ENCODE data around the gene HES3.

HES3 gene

GRCh38 chr1:6260433-6260934 is 16.5 kb downstream of the HES3 start:
- in situ Hi-C loops (cut with MboI; ENCODE audit: low sequenced_read_pairs) = no loop called here

DNA sequence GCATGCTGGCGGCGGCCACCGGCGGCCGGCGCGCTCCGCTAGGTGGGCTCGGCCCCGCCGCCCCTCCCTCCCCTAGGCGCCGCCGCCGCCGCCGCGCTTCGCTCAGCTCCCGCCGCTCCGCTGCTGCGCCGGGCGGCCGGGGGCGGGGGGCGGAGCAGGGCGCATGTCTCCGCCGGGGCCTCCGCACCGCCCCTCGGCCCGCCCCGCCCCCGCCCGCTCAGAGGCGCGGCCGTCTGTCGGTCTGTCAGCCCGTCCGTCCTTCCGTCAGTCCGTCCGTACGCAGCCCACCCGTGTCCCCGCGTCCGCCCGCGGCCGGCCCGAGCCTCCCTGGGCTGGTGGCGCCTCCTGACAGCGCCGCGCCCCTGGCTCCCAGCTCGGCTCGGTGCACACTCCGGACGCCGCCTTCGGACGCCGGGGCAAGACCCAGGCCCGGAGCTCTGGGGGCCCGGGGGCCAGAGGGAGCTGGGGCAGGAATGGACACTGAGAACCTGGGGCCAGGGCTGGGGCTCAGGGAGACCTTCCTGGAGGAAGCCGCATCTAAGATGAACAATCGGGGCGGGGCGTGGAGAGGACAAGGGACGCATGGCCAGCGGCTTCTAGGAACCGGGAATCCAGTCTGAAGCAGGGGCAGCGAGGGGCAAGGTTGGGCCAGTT is 17.1 kb downstream of the HES3 start, which contains the start of gene GPR153:
TSS of gene GPR153 (minus strand) at position 138 of the 654 bp plus-strand sequence. CDS start 6,193 bp downstream, outside the sequence.
- in situ Hi-C loops (cut with MboI; ENCODE audit: low sequenced_read_pairs) = no loop called here

- in situ Hi-C loops (cut with MboI; ENCODE audit: low sequenced_read_pairs) = no loop called here
Measured at GRCh38 chr1:6261615-6261995, 17.6 kb downstream of the HES3 start.

GRCh38 chr1:6262555-6263420 is 18.8 kb downstream of the HES3 start:
- in situ Hi-C loops (cut with MboI; ENCODE audit: low sequenced_read_pairs) = no loop called here

- in situ Hi-C loops (cut with MboI; ENCODE audit: low sequenced_read_pairs) = no loop called here
Measured at GRCh38 chr1:6263716-6264115, 19.7 kb downstream of the HES3 start.

DNA sequence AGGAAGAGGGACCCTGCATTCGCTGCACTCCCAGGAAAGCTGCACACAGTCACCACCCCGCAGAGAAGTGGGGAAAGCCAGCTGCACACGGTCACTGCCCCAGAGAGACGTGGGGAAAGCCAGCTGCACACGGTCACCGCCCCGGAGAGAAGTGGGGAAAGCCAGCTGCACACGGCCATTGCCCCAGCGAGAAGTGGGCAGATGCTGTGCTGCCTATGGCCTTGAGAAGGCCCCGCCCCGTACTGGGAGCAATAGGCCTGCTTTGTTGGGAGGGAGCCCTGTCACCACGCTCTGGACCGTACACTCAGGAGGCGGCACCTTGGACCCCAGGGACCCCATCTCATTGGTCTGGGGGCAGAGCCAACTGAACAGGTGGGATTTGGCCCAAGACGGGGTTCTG is 21.2 kb downstream of the HES3 start:
- in situ Hi-C loops (cut with MboI; ENCODE audit: low sequenced_read_pairs) = no loop called here

DNA sequence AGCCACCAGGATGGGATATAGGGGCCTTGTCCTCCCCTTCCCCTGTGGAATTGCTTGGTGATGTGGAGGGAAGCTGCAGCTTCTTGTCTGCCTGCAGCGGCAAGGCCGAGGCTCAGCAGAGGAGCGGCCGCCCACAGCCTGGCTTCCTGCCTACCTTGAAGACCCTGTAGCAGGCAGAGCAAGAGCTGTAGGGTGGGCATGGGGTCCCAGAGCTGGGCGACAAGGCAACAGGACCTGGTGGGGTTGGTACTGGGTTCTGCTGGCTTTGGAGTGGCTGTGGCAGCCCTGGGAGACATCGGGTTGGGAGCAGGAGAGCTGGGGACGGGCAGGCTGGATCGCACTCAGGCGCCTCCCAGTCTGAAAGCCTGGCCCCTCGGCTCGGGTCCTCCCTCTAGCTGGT is 22.7 kb downstream of the HES3 start:
- in situ Hi-C loops (cut with MboI; ENCODE audit: low sequenced_read_pairs) = no loop called here

- in situ Hi-C loops (cut with MboI; ENCODE audit: low sequenced_read_pairs) = no loop called here
Measured at GRCh38 chr1:6267686-6268322, 23.8 kb downstream of the HES3 start.

- in situ Hi-C loops (cut with MboI; ENCODE audit: low sequenced_read_pairs) = no loop called here
Measured at GRCh38 chr1:6268415-6268814, 24.4 kb downstream of the HES3 start.

DNA sequence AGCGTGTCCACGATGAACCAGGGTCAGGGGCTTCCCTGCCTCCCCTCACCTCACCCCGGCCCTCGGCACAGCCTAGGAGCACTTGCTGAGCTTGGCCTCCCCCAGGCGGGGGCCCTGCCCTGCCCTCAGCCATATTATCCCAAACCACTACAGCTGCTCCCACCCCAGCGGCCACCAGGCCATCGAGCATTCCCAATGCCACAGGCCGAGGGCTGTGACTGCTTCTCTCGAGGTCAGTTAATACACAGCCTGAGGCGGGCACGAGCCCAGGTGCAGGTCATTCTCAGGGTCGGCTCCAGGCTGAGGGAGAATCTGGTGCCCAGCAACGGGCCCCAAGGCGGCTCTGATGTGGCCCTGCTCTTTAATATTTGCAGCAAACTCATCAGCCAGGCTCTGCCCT is 25.3 kb downstream of the HES3 start:
- in situ Hi-C loops (cut with MboI; ENCODE audit: low sequenced_read_pairs) = no loop called here

- in situ Hi-C loops (cut with MboI; ENCODE audit: low sequenced_read_pairs) = no loop called here
Measured at GRCh38 chr1:6269720-6270400, 25.9 kb downstream of the HES3 start.

DNA sequence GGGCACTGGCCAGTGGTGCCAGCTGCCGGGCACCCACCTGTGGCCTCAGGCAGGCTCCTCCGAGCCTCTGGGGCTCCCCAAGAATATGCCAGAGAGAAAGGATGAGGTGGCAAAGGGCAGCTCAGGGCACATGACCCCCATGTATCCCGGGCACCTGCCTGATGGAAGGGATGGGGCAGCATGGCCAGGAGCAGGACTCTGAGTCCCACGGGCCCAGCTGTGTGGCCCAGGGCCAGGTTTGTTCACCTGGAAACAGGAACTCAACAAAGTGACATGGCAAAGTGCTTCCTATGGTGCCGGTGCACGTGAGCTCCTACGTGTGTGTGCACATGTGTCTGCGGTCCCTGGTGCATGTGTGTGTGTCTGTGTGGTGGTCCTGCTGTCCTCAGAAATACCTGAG is 26.4 kb downstream of the HES3 start:
- in situ Hi-C loops (cut with MboI; ENCODE audit: low sequenced_read_pairs) = no loop called here

DNA sequence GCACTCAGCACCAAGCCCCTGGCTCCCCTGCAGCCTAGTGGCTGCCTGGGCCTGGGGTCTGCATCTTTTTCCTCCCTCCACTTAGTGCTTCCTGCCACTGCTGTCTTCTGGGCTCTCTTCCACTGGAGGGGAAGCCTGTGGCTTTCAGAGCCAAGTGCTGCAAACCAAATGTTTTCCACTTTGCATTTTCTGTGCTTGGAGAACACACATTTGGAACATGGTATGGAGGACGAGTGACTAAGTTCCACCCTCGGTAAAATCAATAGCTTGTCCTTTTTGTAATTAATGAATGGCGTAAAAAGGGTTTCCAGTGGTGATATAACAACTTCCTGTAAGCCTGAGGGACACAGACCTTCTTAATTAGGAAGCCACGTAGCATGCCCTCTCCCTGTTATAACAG is 27.0 kb downstream of the HES3 start:
- in situ Hi-C loops (cut with MboI; ENCODE audit: low sequenced_read_pairs) = no loop called here

DNA sequence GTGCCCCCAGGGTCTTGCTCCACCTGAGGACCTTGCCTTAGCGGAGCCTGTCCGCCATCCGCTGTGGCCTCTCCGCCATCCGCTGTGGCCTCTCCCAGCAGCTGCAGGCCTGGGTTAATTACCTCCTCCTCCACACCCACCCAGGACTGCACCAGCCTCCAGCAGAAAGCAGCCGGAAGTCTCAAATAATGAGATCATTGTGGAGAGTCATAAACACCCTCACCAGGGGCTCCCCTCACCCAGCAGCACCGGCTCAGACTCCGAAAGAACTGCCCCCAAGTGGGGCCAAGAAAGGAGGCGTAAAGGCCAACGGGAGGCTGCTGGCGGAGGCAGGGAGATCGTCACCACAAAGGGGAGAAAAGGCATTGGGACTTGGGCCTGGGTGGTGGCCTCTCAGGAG is 27.6 kb downstream of the HES3 start:
- in situ Hi-C loops (cut with MboI; ENCODE audit: low sequenced_read_pairs) = no loop called here

- in situ Hi-C loops (cut with MboI; ENCODE audit: low sequenced_read_pairs) = no loop called here
Measured at GRCh38 chr1:6272452-6272851, 28.5 kb downstream of the HES3 start.

DNA sequence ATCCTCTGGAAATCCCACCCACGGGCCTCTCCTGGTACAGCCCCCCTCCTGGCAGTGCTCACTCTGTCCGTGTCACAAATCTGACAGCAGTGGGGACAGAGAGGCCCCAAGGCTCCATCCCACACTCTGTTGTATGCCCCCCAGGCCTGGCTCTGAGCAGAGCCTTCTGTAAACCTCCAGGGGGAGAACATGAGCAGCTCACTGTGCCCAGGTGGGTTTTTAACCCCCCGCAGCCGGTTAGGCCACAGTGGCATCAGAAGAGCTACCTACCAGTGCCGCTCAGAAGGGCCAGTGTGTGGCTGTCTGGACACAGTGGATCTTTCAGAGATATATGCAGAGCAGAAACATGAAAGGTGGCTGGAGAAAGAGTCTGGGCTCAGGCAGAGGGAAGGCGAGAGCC is 28.9 kb downstream of the HES3 start:
- in situ Hi-C loops (cut with MboI; ENCODE audit: low sequenced_read_pairs) = no loop called here

DNA sequence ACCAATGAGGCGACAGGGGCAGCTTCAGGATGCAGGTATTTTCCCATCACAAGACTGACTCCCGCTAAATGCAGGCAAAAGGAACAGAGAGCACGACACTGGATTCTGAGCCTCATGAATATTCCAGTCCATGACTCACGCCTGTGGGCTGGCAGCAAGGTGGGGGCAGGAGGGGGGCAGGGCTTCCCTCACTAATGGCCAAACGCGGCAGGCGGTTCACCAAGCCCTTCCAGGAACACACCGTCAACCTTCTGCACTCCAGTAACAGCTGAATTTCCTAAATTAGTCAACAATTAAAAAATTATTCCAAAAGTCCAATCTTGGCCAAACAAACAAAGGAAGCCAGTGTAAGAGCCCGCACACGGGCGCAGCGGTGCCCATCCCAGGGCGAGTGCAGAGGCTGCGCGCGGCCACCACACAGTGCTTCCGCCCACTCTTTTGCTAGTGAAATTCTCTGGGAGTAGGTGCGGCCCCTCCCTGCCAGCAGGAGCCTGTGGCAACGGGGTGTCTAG is 29.5 kb downstream of the HES3 start:
- in situ Hi-C loops (cut with MboI; ENCODE audit: low sequenced_read_pairs) = no loop called here

DNA sequence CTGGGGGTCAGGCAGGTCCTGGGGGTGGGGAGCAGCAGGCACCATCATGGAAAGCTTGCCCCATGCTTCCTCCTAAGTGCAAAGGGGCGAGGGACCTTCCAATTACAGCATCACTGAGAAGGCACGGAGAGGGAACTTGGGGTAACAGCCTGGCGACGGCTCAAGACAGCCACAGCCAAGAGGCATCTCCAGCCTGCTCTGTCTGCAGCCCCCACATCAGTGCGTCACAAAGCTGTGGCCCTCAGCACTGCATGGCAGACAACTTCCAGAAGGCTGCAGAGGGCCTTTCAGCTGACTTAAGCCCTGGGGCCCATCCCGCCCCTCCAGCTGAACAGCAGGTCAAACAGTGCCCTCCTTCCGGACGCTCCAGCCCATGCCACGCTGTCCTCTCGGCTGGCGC is 30.1 kb downstream of the HES3 start:
- in situ Hi-C loops (cut with MboI; ENCODE audit: low sequenced_read_pairs) = no loop called here

GRCh38 chr1:6274622-6275139 is 30.7 kb downstream of the HES3 start:
- in situ Hi-C loops (cut with MboI; ENCODE audit: low sequenced_read_pairs) = no loop called here
